A673 (cell line): ENCODE measurements around the gene OR10J1. TPM values are rescaled to one million over a fixed set of nuclear protein-coding genes. Genes with fewer than 3 reads are reported as not detected.
"Not testable (repeated sequence)": the region's sequence is repeated elsewhere in the genome, so short reads cannot be mapped to it uniquely, and the experiment has no call there.

ENCODE experiments used
- BruUV-seq: library from RNA; stranded (reverse); fragments of 400-500 nt; replicated peaks from 2 replicates; lab custom pipeline; 2021; lab: Mats Ljungman, UMichigan
- CTCF ChIA-PET: fragments of 300-600 bp; sonication (Branson Sonifier 250); formaldehyde crosslinking; loops from one replicate; lab custom pipeline; 2022; ENCODE audit warnings: antibody characterized with exemption; lab: Charles Lee
- POLR2A ChIA-PET: fragments of 300-600 bp; sonication (Branson Sonifier 250); formaldehyde crosslinking; loops from one replicate; lab custom pipeline; 2022; ENCODE audit warnings: antibody characterized with exemption; ENCODE audit not compliant: low non-redundant PET; lab: Charles Lee
- DNase-seq: peaks from one replicate; pipeline ENCODE4 v3.0.0-alpha.2; 2015; ENCODE audit warnings: low spot score
- H3K27ac ChIP-seq: fragments of 200-600 bp; sonication (generic); 2 replicates; pipeline ENCODE4 v1.5.1; 2016; ENCODE audit warnings: mixed run types, low read depth, mild to moderate bottlenecking, mixed read lengths, antibody characterized with exemption, low read length; ENCODE audit not compliant: poor library complexity, severe bottlenecking
- H3K27me3 ChIP-seq: fragments of 200-600 bp; sonication (generic); replicated peaks from 2 replicates; pipeline ENCODE4 v1.6.1; 2017; ENCODE audit warnings: mixed run types, low read depth, mild to moderate bottlenecking, mixed read lengths, antibody characterized with exemption, low read length; ENCODE audit not compliant: insufficient read depth, poor library complexity
- H3K36me3 ChIP-seq: fragments of 200-600 bp; sonication (generic); 2 replicates; pipeline ENCODE4 v1.6.1; 2016; ENCODE audit warnings: mixed run types, mild to moderate bottlenecking, mixed read lengths, antibody characterized with exemption, low read length; ENCODE audit not compliant: insufficient read depth, poor library complexity, severe bottlenecking
- H3K4me1 ChIP-seq: fragments of 200-600 bp; sonication (generic); 2 replicates; pipeline ENCODE4 v1.6.1; 2017; ENCODE audit warnings: mixed run types, mild to moderate bottlenecking, mixed read lengths, antibody characterized with exemption, low read length; ENCODE audit not compliant: insufficient read depth, poor library complexity, severe bottlenecking
- H3K4me3 ChIP-seq: fragments of 200-600 bp; sonication (generic); 2 replicates; pipeline ENCODE4 v1.5.1; 2016; ENCODE audit warnings: low read depth, mixed run types, mild to moderate bottlenecking, mixed read lengths, low read length; ENCODE audit not compliant: poor library complexity, severe bottlenecking
- H3K9me3 ChIP-seq: fragments of 200-600 bp; sonication (generic); 2 replicates; pipeline ENCODE4 v1.6.1; 2016; ENCODE audit warnings: mixed run types, low read depth, mild to moderate bottlenecking, mixed read lengths, antibody characterized with exemption, low read length; ENCODE audit not compliant: poor library complexity, severe bottlenecking
- CTCF ChIP-seq: fragments of 300-800, 200-600 bp; sonication (generic); conservative IDR thresholded peaks from 2 replicates; pipeline ENCODE4 v1.5.1; 2017; ENCODE audit warnings: low read depth, mild to moderate bottlenecking, antibody characterized with exemption, low read length, moderate library complexity, mixed read lengths
- EZH2 ChIP-seq: fragments of 200-600 bp; sonication (generic); IDR thresholded peaks from 2 replicates; pipeline ENCODE4 v1.6.1; 2017; ENCODE audit warnings: borderline replicate concordance, low read depth, mild to moderate bottlenecking, mixed read lengths, antibody characterized with exemption, low read length; ENCODE audit not compliant: poor library complexity, severe bottlenecking
- intact Hi-C: fragments of 100-400 bp; cut with micrococcal nuclease; formaldehyde crosslinking; loops from one replicate; pipeline ENCODE4 v1.10.0; 2022; ENCODE audit not compliant: unreplicated experiment
- total RNA-seq: library from RNA; stranded (reverse); gene quantifications from 2 replicates; pipeline ENCODE4 v1.2.3, GENCODE V29; 2021

OR10J1 gene
- total RNA-seq, 1 experiment from 2014 or later = not detected

- no peaks in the 10 kb centered on the region for H3K4me1 ChIP-seq
- ChIA-PET CTCF (no interaction called here), POLR2A (no interaction called here)
- H3K27me3 ChIP-seq = peaks cover 14% of the 10 kb centered on the region
- no peak overlapping the region for H3K4me3 ChIP-seq
- intact Hi-C loops = no loop called here
- no peaks in the 10 kb centered on the region for H3K36me3 ChIP-seq
- DNase-seq = no peak
- TF ChIP-seq EZH2 (no peak), CTCF (no peak)
- no peaks in the 10 kb centered on the region for H3K9me3 ChIP-seq
- BruUV-seq = no TSS peak
- no peak overlapping the region for H3K27ac ChIP-seq
Observed at GRCh38 chr1:159444511-159444910, 5.0 kb downstream of the OR10J1 start.

GRCh38 chr1:159448181-159448580 is 8.7 kb downstream of the OR10J1 start:
- no TSS peak for BruUV-seq
- Histone ChIP-seq H3K27me3 (peaks cover 3% of the 10 kb centered on the region), H3K4me3 (no peak overlapping the region), H3K36me3 (no peaks in the 10 kb centered on the region), H3K27ac (no peak overlapping the region), H3K4me1 (no peaks in the 10 kb centered on the region), H3K9me3 (peaks cover 4% of the 10 kb centered on the region)
- CTCF ChIA-PET = no interaction called here
- TF ChIP-seq EZH2 (no peak), CTCF (no peak)
- POLR2A ChIA-PET = no interaction called here
- no peak for DNase-seq
- intact Hi-C loops = no loop called here

- H3K4me1 ChIP-seq, intact Hi-C loops, H3K4me3 ChIP-seq, CTCF ChIA-PET, BruUV-seq, POLR2A ChIA-PET, H3K36me3 ChIP-seq, H3K27ac ChIP-seq, H3K27me3 ChIP-seq, DNase-seq, H3K9me3 ChIP-seq: not testable (repeated sequence)
Observed at GRCh38 chr1:159449605-159450004, 10.1 kb downstream of the OR10J1 start.

GRCh38 chr1:159459551-159459950 is 20.0 kb downstream of the OR10J1 start:
- TF ChIP-seq CTCF (no peak), EZH2 (no peak)
- intact Hi-C loops = no loop called here
- Histone ChIP-seq H3K9me3 (peaks cover 15% of the 10 kb centered on the region), H3K4me1 (no peaks in the 10 kb centered on the region), H3K27me3 (no peaks in the 10 kb centered on the region), H3K27ac (no peak overlapping the region), H3K4me3 (no peak overlapping the region), H3K36me3 (no peaks in the 10 kb centered on the region)
- BruUV-seq = no TSS peak
- POLR2A ChIA-PET = no interaction called here
- DNase-seq = no peak
- CTCF ChIA-PET = no interaction called here
